ENCODE results near the gene CPSF3. TPM values are rescaled to one million over a fixed set of nuclear protein-coding genes. Genes with fewer than 3 reads are reported as not detected.

CPSF3 gene
- total and polyA plus RNA-seq, 2 donors from 2014 or later, result 27.3 to 27.5 TPM

GRCh38 chr2:9401059-9401547 is 22.4 kb upstream of the CPSF3 start:
- peaks cover 0 to 17% (median 12%) of the 10 kb centered on the region in 3 donors for H3K36me3 ChIP-seq (ENCODE audit: control insufficient read depth in 2 of 3, insufficient read depth in 3 of 3, low read length in 3 of 3)
- H3K4me3 ChIP-seq (ENCODE audit: low read length in 3 of 3), result no peak overlapping the region
- no peak overlapping the region for H3K27ac ChIP-seq (ENCODE audit: low read depth in 2 of 2, low read length in 2 of 2)
- no peak for TF ChIP-seq CTCF (IDR thresholded peaks at IDR 0.05; ENCODE audit: borderline replicate concordance, extremely low read depth, insufficient read depth)
- peaks cover 0 to 9% (median 6%) of the 10 kb centered on the region in 3 donors for H3K4me1 ChIP-seq (ENCODE audit: control insufficient read depth in 2 of 3, insufficient read depth in 2 of 3, low read depth in 1 of 3, low read length in 3 of 3)
- no peak overlapping the region for H3K9ac ChIP-seq (ENCODE audit: low read length in 3 of 3)
- H3K27me3 ChIP-seq (ENCODE audit: control insufficient read depth, insufficient read depth, low read length), result no peaks in the 10 kb centered on the region
- no peaks in the 10 kb centered on the region for H3K9me3 ChIP-seq (ENCODE audit: control insufficient read depth in 2 of 3, insufficient read depth in 1 of 3, low read length in 3 of 3)
- intact Hi-C loops (cut with DNase I), result no loop called here
- no peak for FAIRE-seq
- DNase-seq, result peak in 1 of 5 donors; percentile 33

GRCh38 chr2:9401646-9402371 is 21.6 kb upstream of the CPSF3 start:
- Histone ChIP-seq H3K27me3 (ENCODE audit: control insufficient read depth, insufficient read depth, low read length) (no peaks in the 10 kb centered on the region), H3K9me3 (ENCODE audit: control insufficient read depth in 2 of 3, insufficient read depth in 1 of 3, low read length in 3 of 3) (no peaks in the 10 kb centered on the region), H3K9ac (ENCODE audit: low read length in 3 of 3) (no peak overlapping the region), H3K36me3 (ENCODE audit: control insufficient read depth in 2 of 3, insufficient read depth in 3 of 3, low read length in 3 of 3) (peaks cover 0 to 17% (median 16%) of the 10 kb centered on the region in 3 donors), H3K27ac (ENCODE audit: low read depth in 2 of 2, low read length in 2 of 2) (no peak overlapping the region), H3K4me1 (ENCODE audit: control insufficient read depth in 2 of 3, insufficient read depth in 2 of 3, low read depth in 1 of 3, low read length in 3 of 3) (peaks cover 0 to 9% (median 6%) of the 10 kb centered on the region in 3 donors), H3K4me3 (ENCODE audit: low read length in 3 of 3) (no peak overlapping the region)
- intact Hi-C loops (cut with DNase I), result no loop called here
- no peak for FAIRE-seq
- no peak for TF ChIP-seq CTCF (IDR thresholded peaks at IDR 0.05; ENCODE audit: borderline replicate concordance, extremely low read depth, insufficient read depth)
- DNase-seq, result peak in 1 of 5 donors; percentile 25

GRCh38 chr2:9403924-9404323 is 19.5 kb upstream of the CPSF3 start:
- no peak for TF ChIP-seq CTCF (IDR thresholded peaks at IDR 0.05; ENCODE audit: borderline replicate concordance, extremely low read depth, insufficient read depth)
- H3K27me3 ChIP-seq (ENCODE audit: control insufficient read depth, insufficient read depth, low read length), result no peaks in the 10 kb centered on the region
- no peak overlapping the region for H3K9ac ChIP-seq (ENCODE audit: low read length in 3 of 3)
- DNase-seq, result no peak
- H3K27ac ChIP-seq (ENCODE audit: low read depth in 2 of 2, low read length in 2 of 2), result peak overlapping the region in 1 of 2 donors; percentile 19
- FAIRE-seq, result no peak
- peaks cover 0 to 18% (median 14%) of the 10 kb centered on the region in 3 donors for H3K36me3 ChIP-seq (ENCODE audit: control insufficient read depth in 2 of 3, insufficient read depth in 3 of 3, low read length in 3 of 3)
- intact Hi-C loops (cut with DNase I), result no loop called here
- H3K4me3 ChIP-seq (ENCODE audit: low read length in 3 of 3), result no peak overlapping the region
- H3K9me3 ChIP-seq (ENCODE audit: control insufficient read depth in 2 of 3, insufficient read depth in 1 of 3, low read length in 3 of 3), result no peaks in the 10 kb centered on the region
- H3K4me1 ChIP-seq (ENCODE audit: control insufficient read depth in 2 of 3, insufficient read depth in 2 of 3, low read depth in 1 of 3, low read length in 3 of 3), result peaks cover 0 to 9% (median 6%) of the 10 kb centered on the region in 3 donors
